Activated CD8-positive, alpha-beta T cell treated with anti-CD3 and anti-CD28 coated beads, Interleukin-2, amount 10 ng/mL, durations not matched to agents 7 days and 5 days (primary cell): ENCODE measurements around the gene GLI2. TPM values are rescaled to one million over a fixed set of nuclear protein-coding genes. Genes with fewer than 3 reads are reported as not detected.

Experiments used
- ATAC-seq: fragments of 150-1000 bp; cut with Tn5 transposase; one replicate; pipeline ENCODE4 v1.10.0; 2021; ENCODE audit warnings: moderate library complexity
- CTCF ChIA-PET: fragments of 350-600 bp; sonication (Branson Sonifier 250); formaldehyde crosslinking; loops from one replicate; lab custom pipeline; 2021; ENCODE audit warnings: antibody characterized with exemption; lab: Charles Lee
- POLR2A ChIA-PET: fragments of 350-600 bp; sonication (Branson Sonifier 250); formaldehyde crosslinking; loops from one replicate; lab custom pipeline; 2021; ENCODE audit warnings: antibody characterized with exemption; lab: Charles Lee
- DNase-seq: peaks from one replicate; pipeline ENCODE4 v3.0.0-alpha.2; 2020
- H3K27ac Mint-ChIP-seq: one replicate; pipeline ENCODE4 v1.8.0; 2021; ENCODE audit warnings: mild to moderate bottlenecking, mixed read lengths
- H3K27me3 Mint-ChIP-seq: one replicate; pipeline ENCODE4 v1.8.0; 2021; ENCODE audit warnings: low read depth, mixed read lengths
- H3K36me3 Mint-ChIP-seq: one replicate; pipeline ENCODE4 v1.8.0; 2021; ENCODE audit warnings: low read depth, mixed read lengths
- H3K4me1 Mint-ChIP-seq: one replicate; pipeline ENCODE4 v1.8.0; 2021; ENCODE audit warnings: low read depth, mixed read lengths
- H3K4me3 Mint-ChIP-seq: one replicate; pipeline ENCODE4 v1.8.0; 2021; ENCODE audit warnings: mild to moderate bottlenecking, mixed read lengths
- H3K9me3 Mint-ChIP-seq: one replicate; pipeline ENCODE4 v1.8.0; 2022; ENCODE audit warnings: mixed read lengths; ENCODE audit not compliant: insufficient read depth
- total RNA-seq, 2 experiments: library from RNA; stranded (reverse); gene quantifications; one replicate each; pipeline ENCODE4 v1.2.3, GENCODE V29; 2021

The GLI2 gene
- total RNA-seq, 2 experiments from 2014 or later = 1.9 to 2.2 TPM

DNA sequence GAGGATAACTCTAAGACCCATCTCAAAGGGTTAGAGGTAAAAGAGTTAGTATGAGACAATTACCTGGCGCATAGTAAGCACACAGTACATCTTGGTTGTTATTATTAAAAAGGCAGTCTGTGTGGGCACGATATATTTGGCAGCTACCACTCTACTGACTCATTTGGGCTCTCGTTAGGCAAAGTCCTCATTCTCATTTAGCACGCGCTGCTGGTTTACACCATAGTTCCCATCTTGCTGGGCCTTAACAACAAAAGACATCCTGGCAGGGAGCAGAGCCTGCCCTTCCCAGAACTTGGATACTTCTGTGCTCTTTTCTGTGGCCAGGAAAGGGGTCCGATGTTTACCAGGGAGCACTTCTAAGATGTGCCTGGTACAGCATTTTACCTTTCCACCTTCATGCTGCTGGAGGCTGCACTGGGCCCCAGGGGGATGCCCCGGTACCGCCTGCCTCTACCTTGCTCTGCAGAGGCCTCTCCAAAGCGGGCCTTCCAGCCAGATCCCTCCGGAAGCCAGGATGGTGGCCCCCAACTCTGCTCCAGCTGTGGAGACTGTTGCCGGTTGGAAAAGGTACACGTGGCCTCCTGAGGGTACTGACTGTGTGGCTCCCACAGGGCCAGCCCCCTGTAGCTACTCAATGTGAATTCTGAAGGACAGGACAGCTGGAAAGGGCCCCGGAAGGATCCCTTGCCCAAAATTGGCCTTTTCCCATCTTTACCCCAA lies 15.0 kb downstream of the GLI2 start:
- H3K27ac Mint-ChIP-seq = no peak overlapping the region

DNA sequence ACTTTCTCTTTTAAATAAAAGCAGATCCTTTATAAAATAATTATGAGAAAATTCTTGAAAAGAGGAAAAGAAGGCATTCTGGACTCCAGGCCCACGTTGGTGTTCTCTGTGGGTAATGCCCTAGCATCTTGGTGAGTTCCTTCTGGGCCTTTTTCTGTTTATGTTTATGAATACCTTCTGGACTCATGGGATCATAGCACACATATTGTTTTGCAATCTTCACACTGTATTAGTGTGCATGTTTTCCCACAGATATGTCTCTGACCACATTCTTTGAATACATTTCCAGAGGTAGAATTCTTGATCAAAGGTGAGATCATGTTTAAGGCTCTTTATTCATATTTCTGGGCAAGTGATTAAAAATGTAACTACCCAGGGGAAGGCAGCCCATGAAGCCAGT lies 15.9 kb downstream of the GLI2 start:
- no peaks in the 10 kb centered on the region for H3K9me3 Mint-ChIP-seq
- ATAC-seq (no peak), DNase-seq (no peak)
- no peak overlapping the region for H3K27ac Mint-ChIP-seq
- no peaks in the 10 kb centered on the region for H3K4me1 Mint-ChIP-seq
- no peaks in the 10 kb centered on the region for H3K36me3 Mint-ChIP-seq
- POLR2A ChIA-PET = no interaction called here
- no peak overlapping the region for H3K4me3 Mint-ChIP-seq
- CTCF ChIA-PET = no interaction called here
- H3K27me3 Mint-ChIP-seq = peaks cover 9% of the 10 kb centered on the region

More for the DNA sequence above, 15.0 kb downstream of the GLI2 start:
- POLR2A ChIA-PET = no interaction called here
- DNase-seq = no peak
- Mint-ChIP-seq H3K4me3 (no peak overlapping the region), H3K27me3 (peaks cover 6% of the 10 kb centered on the region), H3K4me1 (no peaks in the 10 kb centered on the region), H3K36me3 (no peaks in the 10 kb centered on the region), H3K9me3 (no peaks in the 10 kb centered on the region)
- ATAC-seq = no peak
- CTCF ChIA-PET = no interaction called here

DNA sequence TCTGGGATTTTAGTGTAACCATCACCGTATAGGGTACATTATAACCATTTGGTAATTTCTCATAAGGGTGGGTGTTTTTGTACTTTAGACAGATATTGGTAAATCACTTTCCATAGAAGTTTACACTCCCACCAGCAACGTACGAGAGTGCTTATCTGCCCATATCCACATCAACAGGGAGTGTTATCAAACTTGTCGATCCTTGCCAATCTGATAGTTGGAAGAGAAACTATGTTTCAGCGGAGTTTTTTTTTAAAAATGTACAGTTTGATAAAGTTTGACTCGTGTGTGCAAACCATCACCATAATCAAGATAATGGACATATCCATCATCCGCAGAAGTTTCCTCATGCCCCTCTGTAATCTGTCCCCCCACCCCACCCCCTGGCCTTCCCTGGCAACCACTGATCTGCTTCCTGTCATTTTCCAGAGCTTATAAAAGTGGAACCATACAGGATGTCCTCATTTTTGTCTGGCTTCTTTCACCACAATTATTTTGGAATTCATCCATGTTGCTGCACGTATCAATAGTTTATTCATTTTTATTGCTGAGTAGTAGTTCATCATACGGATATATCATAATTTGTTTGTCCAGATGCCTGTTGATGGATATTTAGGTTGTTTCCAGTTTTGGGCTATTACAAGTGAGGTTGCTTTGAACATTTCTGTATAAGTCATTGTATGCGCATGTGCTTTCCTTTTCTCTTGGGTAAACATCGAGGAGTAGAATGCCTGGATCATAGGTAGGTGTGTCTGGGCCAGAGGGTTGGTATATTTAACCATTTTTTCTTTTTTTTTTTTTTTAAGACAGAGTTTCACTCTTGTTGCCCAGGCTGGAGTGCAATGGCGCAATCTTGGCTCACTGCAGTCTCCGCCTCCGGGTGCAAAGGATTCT lies 18.6 kb downstream of the GLI2 start:
- ATAC-seq = no peak
- no peaks in the 10 kb centered on the region for H3K9me3 Mint-ChIP-seq
- no peak overlapping the region for H3K27ac Mint-ChIP-seq
- no peaks in the 10 kb centered on the region for H3K4me1 Mint-ChIP-seq
- no peaks in the 10 kb centered on the region for H3K36me3 Mint-ChIP-seq
- CTCF ChIA-PET = no interaction called here
- H3K4me3 Mint-ChIP-seq = no peak overlapping the region
- DNase-seq = no peak
- POLR2A ChIA-PET = no interaction called here
- peaks cover 12% of the 10 kb centered on the region for H3K27me3 Mint-ChIP-seq

DNA sequence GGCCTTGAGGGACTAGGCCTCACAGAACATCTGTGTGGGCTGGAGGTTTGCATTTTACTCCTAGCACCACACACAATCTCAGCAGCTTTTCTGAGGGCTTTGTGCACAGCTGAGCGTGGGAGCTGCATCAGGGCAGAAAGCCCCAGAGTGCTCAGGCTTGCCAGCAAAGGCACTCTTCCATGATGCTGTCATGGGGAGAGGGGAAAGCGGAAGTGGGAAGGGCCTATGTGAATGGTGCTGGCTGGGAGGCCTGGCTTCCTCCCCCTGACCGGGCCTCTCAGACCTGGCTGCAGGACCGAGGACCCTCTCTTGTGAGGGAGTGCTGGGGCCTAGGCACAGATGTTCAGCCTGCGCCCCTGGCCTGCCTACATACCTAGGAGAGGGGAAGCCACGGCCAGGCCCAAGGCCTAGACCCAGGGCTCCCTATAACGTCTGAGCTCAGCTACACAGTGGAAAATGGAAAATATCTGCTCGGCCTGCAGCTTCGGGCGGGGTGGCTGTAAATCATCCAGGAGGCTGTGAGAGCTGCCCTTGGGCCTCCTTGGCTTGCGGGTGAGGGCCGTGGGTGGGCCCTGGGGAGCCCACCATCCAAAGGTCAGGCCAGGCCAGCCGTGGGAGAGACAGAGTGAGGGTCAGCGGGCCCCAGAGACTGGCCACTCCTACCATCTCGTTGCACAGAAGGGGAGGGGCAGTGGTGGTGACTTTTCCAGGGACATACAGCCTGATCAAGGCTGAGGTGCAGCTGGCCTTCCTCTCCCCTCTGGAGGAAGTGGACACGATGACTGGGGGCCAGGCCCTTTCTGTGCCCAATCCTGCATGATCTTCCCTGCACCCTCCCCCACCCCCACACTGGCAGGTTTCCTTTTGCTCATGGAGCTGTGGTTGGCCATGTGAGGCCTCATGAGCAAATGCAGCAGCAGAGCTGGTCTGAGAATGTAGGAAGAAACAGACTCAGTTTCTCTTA lies 22.8 kb downstream of the GLI2 start:
- H3K4me1 Mint-ChIP-seq = no peaks in the 10 kb centered on the region
- ChIA-PET CTCF (no interaction called here), POLR2A (interaction anchor here (0.7 kb wide), 1 partner anchor 47 kb away, joined by 3 read pairs; no protein-coding TSS in a partner anchor)
- H3K4me3 Mint-ChIP-seq = no peak overlapping the region
- H3K27ac Mint-ChIP-seq = no peak overlapping the region
- no peaks in the 10 kb centered on the region for H3K36me3 Mint-ChIP-seq
- DNase-seq (no peak), ATAC-seq (no peak)
- H3K9me3 Mint-ChIP-seq = no peaks in the 10 kb centered on the region
- peaks cover 12% of the 10 kb centered on the region for H3K27me3 Mint-ChIP-seq

DNA sequence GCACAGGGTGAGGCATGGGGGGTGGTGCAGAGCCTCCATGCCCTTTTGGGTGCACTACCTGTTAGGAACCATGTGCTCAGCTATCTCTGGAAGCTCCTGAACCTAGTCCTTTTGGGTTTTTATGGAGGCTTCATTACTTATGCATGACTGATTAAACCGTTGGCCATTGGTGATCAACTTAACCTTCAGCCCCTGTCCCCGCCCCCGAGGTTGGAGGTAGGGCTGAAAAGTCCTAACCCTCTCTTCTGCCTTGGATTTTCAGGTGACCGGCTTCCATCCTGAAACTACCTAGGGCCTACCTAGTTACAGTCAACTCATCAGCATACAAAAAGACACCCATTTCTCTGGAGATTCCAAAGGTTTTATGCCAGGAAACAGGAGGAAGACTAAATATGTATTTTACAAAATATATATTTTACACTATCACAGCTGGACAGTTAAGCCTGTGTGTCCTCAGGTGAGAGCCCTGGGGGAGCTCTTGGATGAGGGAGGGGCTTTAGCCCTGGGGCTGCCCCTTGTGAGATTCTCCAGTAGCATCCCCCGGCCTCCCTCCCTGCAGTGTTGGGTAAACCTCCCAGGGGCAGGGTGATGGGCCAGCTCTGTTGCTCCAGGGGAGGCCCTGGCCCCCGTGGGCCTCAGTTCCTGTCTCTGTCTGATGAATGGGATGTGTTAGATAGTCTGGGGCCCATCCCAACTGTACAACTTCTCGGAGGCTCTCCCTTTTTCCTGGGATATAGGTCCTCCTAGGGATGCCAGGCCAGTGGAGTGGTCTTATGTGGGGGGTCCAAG lies 24.1 kb downstream of the GLI2 start:
- no peaks in the 10 kb centered on the region for H3K9me3 Mint-ChIP-seq
- CTCF ChIA-PET = no interaction called here
- H3K27ac Mint-ChIP-seq = no peak overlapping the region
- DNase-seq (no peak), ATAC-seq (no peak)
- POLR2A ChIA-PET = no interaction called here
- peaks cover 12% of the 10 kb centered on the region for H3K27me3 Mint-ChIP-seq
- no peak overlapping the region for H3K4me3 Mint-ChIP-seq
- H3K36me3 Mint-ChIP-seq = no peaks in the 10 kb centered on the region
- H3K4me1 Mint-ChIP-seq = no peaks in the 10 kb centered on the region

DNA sequence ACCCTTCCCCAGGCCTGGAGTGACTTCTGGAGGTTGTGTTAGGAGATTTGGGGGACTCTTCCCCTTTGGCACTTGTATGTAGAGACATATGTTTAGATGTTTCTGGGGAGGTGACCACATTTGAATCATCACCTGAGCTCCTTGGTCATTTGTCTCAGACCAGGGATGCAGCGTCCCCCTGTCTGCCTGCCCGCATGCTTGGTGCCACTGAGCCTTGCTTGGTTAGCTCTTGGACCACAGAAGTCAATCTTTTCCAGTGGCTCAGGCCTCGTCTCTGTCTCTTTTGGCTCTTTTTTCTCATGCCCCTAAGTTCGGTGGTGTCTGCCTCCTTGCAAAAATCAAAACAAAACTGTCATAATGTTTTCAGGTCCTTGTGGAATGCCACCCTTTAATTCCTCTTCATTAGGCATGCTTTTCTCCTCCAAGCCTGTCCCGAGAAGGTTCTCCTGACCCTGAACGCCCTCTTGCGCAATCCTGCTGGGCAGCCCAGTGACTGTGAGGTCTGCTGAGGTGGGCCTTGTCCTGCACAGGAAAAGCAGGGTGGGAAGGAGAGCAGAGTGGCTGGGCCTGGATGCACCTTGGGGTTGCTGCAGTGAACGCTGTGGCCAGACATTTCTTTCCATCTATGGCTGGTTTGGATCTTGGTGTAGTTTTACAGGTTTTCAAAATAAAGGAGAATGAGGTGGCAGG lies 24.9 kb downstream of the GLI2 start:
- POLR2A ChIA-PET = no interaction called here
- DNase-seq (no peak), ATAC-seq (no peak)
- no peaks in the 10 kb centered on the region for H3K9me3 Mint-ChIP-seq
- H3K4me3 Mint-ChIP-seq = no peak overlapping the region
- H3K36me3 Mint-ChIP-seq = no peaks in the 10 kb centered on the region
- peaks cover 12% of the 10 kb centered on the region for H3K27me3 Mint-ChIP-seq
- CTCF ChIA-PET = no interaction called here
- H3K4me1 Mint-ChIP-seq = no peaks in the 10 kb centered on the region
- no peak overlapping the region for H3K27ac Mint-ChIP-seq

DNA sequence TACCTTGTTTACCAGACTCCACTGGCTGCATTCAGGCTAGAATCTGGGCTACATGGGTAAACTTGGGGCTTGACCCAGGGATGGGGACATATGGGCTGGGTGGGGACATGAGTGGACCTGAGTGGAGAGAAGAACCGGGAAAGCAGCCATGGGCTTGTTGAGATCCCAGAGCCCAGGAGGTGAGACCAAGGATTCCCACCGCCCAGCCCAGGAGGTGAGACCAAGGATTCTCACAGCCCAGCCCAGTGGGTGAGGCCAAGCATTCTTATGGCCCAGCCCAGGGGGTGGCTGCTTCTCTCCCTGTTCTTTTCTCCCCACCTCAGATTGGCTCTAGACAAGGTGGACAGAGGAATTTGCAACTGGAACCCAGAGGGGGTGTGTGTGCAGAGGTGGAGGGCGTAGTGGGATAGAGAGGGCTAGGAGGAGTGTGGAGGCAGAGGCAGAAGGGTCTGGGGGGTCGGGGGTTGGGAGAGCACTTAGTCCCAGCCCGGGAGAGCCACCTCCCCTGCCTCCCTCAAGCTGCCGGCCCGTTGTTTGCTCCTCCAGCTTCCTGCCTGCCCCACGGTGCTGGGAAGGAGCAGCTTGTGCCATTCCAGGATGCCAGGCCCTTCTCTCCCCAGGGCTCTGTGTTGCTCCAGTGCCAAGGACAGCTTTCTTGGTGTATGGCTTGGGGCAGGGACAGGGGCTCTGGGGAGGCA lies 25.6 kb downstream of the GLI2 start:
- H3K36me3 Mint-ChIP-seq = no peaks in the 10 kb centered on the region
- H3K4me3 Mint-ChIP-seq = no peak overlapping the region
- no peaks in the 10 kb centered on the region for H3K4me1 Mint-ChIP-seq
- H3K27ac Mint-ChIP-seq = no peak overlapping the region
- peaks cover 8% of the 10 kb centered on the region for H3K27me3 Mint-ChIP-seq
- ATAC-seq (no peak), DNase-seq (no peak)
- no peaks in the 10 kb centered on the region for H3K9me3 Mint-ChIP-seq
- ChIA-PET CTCF (no interaction called here), POLR2A (no interaction called here)

DNA sequence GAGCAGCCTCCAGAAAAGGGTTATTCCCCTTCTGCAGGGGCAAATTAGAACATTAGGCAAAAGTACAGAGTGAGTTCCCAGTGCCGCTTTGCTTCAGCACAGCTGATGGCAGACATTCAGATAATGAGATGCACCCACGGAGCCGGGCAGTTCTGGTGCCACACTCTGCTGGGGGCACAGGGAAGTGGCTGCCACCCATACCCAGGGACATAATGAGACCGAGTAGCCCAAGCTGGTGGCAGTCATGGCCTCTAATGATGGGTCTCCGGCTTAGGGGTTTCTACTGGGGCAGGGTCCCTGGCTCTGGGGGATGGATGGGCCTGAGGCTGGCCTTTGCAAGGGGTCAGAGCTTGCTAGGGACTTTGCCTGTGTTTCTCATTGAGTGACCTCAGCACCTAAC lies 26.2 kb downstream of the GLI2 start:
- POLR2A ChIA-PET = no interaction called here
- H3K9me3 Mint-ChIP-seq = no peaks in the 10 kb centered on the region
- DNase-seq = no peak
- ATAC-seq = no peak
- H3K27ac Mint-ChIP-seq = no peak overlapping the region
- no peaks in the 10 kb centered on the region for H3K4me1 Mint-ChIP-seq
- no peak overlapping the region for H3K4me3 Mint-ChIP-seq
- H3K36me3 Mint-ChIP-seq = no peaks in the 10 kb centered on the region
- CTCF ChIA-PET = no interaction called here
- peaks cover 2% of the 10 kb centered on the region for H3K27me3 Mint-ChIP-seq

DNA sequence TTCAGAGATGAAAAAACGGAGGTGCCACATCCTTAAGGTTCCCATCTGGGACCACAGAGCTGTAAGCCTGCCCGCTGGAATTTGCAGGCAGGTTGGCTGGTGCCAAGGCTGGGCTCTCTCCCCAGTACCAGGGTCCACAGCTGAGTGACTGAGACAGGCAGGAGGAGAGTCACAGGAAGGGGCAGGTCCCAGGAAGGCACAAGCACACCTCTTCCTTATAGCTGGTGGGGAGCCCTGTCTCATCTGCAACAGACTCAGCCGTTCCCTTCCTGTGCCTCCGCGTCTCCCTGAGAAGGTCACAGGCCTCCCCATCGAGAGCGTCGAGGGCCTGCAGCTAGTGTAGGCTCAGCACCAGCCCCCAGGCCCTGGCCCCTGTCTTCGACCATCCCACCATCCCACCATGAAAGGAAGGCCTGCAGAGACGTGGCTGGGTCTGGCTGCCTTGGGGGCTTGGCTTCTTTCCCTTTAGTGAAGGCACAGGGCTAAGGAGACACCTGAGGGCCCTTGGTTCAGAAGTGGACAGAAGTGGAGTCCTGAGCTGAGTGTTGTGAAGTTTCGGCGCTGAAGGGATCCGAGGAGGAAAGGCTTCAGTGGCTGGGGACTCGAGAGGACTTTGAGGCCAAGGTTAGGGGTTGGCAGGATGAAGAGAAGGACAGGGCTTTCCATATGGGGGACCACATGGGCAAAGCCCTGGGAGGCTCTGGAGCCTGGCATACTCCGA lies 26.8 kb downstream of the GLI2 start:
- Mint-ChIP-seq H3K36me3 (no peaks in the 10 kb centered on the region), H3K27me3 (no peaks in the 10 kb centered on the region), H3K27ac (no peak overlapping the region), H3K4me1 (no peaks in the 10 kb centered on the region), H3K9me3 (no peaks in the 10 kb centered on the region), H3K4me3 (no peak overlapping the region)
- DNase-seq (no peak), ATAC-seq (no peak)
- CTCF ChIA-PET = no interaction called here
- POLR2A ChIA-PET = no interaction called here

DNA sequence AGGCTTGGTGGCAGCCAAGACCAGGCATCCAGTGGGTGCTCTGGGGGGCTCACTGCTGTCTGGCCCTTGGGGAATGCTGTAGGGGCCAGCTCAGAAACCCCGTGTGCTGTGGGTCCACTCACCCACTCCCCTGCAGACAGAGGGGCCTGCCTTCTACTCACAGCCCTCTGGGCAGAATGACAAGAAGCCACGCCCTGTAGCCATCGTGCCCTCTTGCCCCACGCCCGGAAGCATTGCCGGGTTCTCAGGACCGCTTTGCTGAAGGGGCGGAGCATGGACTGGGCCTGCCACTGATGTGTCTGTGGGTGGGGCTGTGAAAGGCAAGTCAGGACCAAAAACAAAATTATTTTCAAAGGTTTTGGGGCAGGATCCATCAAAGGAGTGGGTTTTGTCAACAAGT lies 27.8 kb downstream of the GLI2 start:
- H3K9me3 Mint-ChIP-seq = no peaks in the 10 kb centered on the region
- no peaks in the 10 kb centered on the region for H3K4me1 Mint-ChIP-seq
- DNase-seq (no peak), ATAC-seq (no peak)
- H3K36me3 Mint-ChIP-seq = no peaks in the 10 kb centered on the region
- POLR2A ChIA-PET = no interaction called here
- CTCF ChIA-PET = no interaction called here
- H3K27ac Mint-ChIP-seq = no peak overlapping the region
- H3K27me3 Mint-ChIP-seq = no peaks in the 10 kb centered on the region
- H3K4me3 Mint-ChIP-seq = no peak overlapping the region
